HS-27A (cell line): ENCODE measurements around the gene SETD4.

Source experiments
- DNase-seq: peaks from one replicate; pipeline ENCODE4 v3.0.0-alpha.2; 2012; ENCODE audit warnings: low read depth, missing footprints

The SETD4 gene

DNA sequence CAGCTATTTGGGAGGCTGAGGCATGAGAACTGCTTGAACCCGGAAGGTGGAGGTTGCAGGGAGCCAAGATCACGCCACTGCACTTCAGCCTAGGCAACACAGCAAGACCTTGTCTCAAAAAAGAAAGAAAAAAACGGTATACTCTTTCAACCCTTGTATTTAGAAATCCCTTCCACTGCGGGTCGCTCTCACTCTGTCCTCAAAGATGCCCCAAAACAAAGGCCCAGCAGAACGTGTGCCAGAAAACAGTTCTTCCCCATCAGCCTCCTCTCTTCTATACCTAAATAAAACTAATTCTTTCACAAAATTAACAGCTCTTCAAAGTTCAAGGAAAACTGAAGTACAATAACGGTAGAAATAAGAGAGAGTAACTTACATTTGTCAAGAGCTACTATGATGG, 13.2 kb downstream of the SETD4 start:
- no peak for DNase-seq

DNA sequence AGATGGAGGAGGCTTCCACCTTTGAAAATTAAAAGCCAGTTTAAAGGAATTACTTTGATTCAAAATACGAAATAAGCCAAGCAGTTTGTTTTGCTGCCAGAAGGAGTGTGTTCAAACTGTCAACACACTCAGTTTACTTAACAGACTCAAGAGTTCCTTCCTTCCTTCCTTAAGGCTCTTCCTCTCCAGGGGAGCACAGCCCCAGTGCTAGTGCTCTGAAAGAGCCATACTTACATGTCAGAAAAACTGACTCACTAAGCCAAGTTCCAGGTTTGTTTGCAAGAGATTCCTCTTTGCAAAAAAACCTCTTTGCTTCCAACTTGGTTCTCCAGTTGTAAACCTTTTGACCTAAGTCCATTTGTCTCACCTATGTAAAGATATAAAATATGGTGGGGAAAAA, 14.3 kb downstream of the SETD4 start:
- no peak for DNase-seq

GRCh38 chr21:36044056-36044455, 16.3 kb downstream of the SETD4 start:
- DNase-seq, result no peak

- DNase-seq, result no peak
These were observed 18.4 kb downstream of the SETD4 start for GRCh38 chr21:36041910-36042309.

GRCh38 chr21:36040389-36040788, 19.9 kb downstream of the SETD4 start:
- DNase-seq, result no peak

DNA sequence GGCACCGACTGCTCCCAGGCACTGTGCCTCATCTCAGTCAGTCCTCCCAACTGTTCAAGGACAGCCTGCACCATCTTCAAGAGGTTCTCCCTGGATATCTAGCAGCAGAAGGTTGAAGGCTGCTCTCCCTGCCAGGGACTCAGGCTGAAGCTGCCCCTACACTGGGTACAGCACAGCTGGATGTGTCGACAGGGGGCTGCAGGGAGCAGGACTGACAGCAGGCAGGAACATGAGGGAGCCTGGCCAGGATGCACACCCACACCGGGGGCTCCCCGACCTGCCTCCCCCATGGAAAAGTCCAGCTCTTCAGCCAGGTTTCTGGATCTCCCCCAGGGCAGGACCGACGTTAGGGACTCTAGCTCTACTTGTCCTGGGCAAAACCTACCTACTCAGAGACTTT, 20.5 kb downstream of the SETD4 start:
- no peak for DNase-seq

- no peak for DNase-seq
These were observed 21.4 kb downstream of the SETD4 start for GRCh38 chr21:36038701-36039497.

DNA sequence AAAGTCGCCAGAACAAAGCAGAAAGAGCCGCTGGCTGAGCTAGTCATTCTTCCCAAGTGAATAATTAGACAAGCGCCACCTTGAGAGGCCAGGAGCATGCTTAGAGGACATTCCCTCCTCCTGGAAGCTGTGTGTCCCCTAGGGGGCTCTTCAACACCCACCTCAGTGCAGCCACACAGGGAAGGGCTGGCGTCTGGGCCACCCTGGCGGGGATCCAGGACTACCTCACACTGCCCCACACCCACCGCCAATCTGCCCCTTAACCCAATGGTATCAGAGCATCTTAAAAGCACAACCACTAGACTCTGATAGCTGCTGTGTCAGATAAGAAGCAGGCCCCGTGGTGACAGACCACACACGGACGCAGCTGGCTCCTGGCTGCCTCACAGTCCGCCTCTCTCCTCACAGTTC, 24.9 kb downstream of the SETD4 start:
- no peak for DNase-seq

- no peak for DNase-seq
These were observed 26.0 kb downstream of the SETD4 start for GRCh38 chr21:36034211-36034913.

GRCh38 chr21:36032647-36033406, 27.5 kb downstream of the SETD4 start:
- DNase-seq, result no peak

DNA sequence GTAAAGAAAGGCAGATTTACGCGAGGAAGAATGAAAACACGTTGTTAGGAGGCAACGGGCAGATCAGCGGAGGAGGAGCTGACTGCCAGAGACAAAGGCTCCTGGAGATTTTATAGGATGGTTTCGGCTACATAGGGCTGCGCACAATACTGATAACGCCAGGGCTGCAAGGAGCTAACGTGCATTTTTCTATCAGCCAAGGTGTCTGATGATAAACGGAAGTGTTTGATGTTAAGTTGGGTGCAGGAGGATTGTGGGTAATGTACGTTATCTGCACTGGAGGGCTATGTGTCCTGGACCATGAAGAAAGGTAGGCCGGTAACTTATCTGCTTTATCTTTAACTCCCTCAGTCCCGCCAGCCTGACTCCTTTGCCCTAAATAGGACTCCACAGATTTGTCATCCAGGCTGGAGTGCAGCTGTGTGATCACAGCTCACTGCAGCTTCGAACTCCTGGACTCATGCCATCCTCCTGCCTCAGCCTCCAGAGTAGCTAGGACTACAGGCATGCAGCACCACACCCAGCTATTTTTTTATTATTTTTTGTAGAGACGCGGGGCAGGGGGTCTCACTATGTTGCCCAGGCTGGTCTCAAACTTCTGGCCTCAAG, 29.6 kb downstream of the SETD4 start:
- DNase-seq, result no peak

GRCh38 chr21:36029309-36029708, 31.0 kb downstream of the SETD4 start:
- no peak for DNase-seq

- DNase-seq, result no peak
These were observed 31.9 kb downstream of the SETD4 start for GRCh38 chr21:36028127-36029069.

GRCh38 chr21:36027347-36027746, 33.0 kb downstream of the SETD4 start:
- DNase-seq, result no peak

- no peak for DNase-seq
These were observed 35.5 kb downstream of the SETD4 start for GRCh38 chr21:36024782-36025181.

GRCh38 chr21:36023092-36023480, 37.2 kb downstream of the SETD4 start:
- DNase-seq, result no peak

DNA sequence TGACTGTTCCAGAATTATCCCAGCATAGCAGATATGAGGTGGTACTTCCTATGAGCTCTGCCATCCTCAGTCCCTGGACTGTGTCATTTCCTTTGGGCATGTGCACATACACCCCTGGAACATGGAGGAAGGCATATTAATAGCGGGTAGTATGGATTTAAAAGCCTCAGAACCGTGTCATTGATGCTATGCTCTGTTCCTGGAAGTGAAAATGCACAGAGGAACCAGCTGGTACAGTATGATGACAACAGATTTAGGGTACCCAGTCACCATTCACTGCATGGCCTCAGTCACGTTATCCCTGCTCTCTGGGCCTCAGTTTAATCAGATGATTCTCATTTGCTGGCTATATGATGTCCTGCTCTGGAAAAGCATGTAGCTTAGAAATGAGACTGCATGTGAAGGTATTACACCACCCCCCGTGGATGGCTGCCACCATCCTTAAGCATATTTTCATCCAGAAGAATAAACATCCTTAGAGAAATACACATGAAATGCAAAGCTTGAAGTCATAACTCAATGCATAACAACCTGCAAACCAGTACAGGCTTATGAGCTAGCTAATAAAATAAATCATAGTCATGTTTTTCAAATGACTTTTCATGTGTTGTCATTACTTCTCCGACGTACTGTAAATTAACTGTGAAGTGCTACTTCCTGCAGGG, 37.8 kb downstream of the SETD4 start:
- DNase-seq, result no peak

- no peak for DNase-seq
These were observed 39.0 kb downstream of the SETD4 start for GRCh38 chr21:36021251-36021837.

DNA sequence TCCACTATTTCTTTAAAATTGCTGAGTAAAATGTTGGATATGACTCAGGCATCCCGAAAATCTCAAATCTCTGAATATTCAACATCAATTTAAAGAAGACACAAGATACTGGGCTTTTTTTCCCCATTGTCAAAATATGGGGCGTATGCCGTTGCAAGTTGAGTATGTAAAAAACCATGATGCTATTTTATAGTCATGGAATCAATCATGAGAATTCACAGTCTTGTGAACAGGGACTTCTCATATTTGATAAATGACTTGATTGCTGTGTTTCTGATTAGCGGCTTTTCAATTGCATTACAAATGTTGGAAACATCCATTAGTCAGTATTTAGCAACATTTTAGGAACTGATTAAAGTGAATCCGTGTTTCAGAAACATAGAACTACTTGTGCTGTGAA, 45.3 kb downstream of the SETD4 start:
- no peak for DNase-seq

DNA sequence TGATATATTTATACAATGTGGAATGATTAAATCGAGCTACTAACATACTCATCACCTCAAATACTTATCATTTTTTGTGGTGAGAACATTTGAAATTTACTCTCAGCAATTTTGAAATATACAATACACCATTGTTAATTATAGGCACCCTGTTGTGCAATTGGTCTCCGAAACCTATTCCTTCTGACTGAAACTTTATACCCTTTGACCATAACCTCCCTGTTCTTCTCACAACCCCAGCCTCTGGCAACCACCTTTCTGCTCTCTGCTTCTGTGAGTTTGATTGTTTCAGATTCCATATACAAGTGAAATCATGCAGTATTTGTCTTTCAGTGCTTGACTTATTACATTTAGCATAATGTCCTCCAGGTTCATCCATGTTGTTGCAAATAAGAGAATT, 49.5 kb downstream of the SETD4 start:
- no peak for DNase-seq
